HepG2 (cell line): Measurements from ENCODE around the gene TSPAN18. TPM values are rescaled to one million over a fixed set of nuclear protein-coding genes. Genes with fewer than 3 reads are reported as not detected.

ENCODE experiments used
- ATAC-seq: fragments of 200-7000 bp; cut with Tn5 transposase; 3 replicates; pipeline ENCODE4 v1.9.1; 2020; ENCODE audit warnings: mild to moderate bottlenecking, moderate library complexity
- BruUV-seq: library from RNA; stranded (reverse); fragments of 400-500 nt; replicated peaks from 2 replicates; lab custom pipeline; 2021; lab: Mats Ljungman, UMichigan
- CTCF ChIA-PET: fragments of 300-600 bp; formaldehyde crosslinking; extraction: SDS; loops from one replicate; lab custom pipeline; 2021; ENCODE audit warnings: low total read pairs, inconsistent platforms, low intra/inter-chr PET ratio; lab: Yijun Ruan, JAX
- POLR2A ChIA-PET: fragments of 350-600 bp; sonication (Branson Sonifier 250); formaldehyde crosslinking; loops from one replicate; lab custom pipeline; 2020; ENCODE audit warnings: antibody characterized with exemption, inconsistent platforms; lab: Yijun Ruan, JAX
- DNase-seq: peaks from one replicate; pipeline ENCODE4 v3.0.0-alpha.2; 2015; ENCODE audit warnings: low spot score
- FAIRE-seq: peaks from 3 replicates; lab custom pipeline; 2011; peaks lifted over from hg19 to GRCh38; lab: Jason Lieb, UNC
- H2AFZ ChIP-seq: one replicate; pipeline ENCODE4 v1.6.1; 2011; ENCODE audit warnings: low read length, inconsistent platforms
- H3K27ac ChIP-seq: fragments of 300-600 bp; 3 replicates; pipeline ENCODE4 v1.8.0; 2011; ENCODE audit warnings: mixed run types, mild to moderate bottlenecking, mixed read lengths, low read length, inconsistent platforms; ENCODE audit not compliant: insufficient read depth; ENCODE audit errors: extremely low read length
- H3K27me3 ChIP-seq, 2 experiments: fragments of 200-600 bp in 1 of 2; 2 replicates in 1 of 2; 3 replicates in 1 of 2; pipeline versions ENCODE4 v1.6.0 to v1.8.0; 2011; ENCODE audit warnings: low read length in 2 of 2, mild to moderate bottlenecking in 2 of 2, moderate library complexity in 2 of 2, inconsistent platforms in 1 of 2; ENCODE audit not compliant: insufficient read depth in 2 of 2, control insufficient read depth in 1 of 2
- H3K36me3 ChIP-seq, 2 experiments: fragments of 200-600 bp in 1 of 2; replicated peaks in 1 of 2; 2 replicates in 1 of 2; 3 replicates in 1 of 2; pipeline versions ENCODE4 v1.5.1 to v1.8.0; 2011; ENCODE audit warnings: low read length in 2 of 2, inconsistent platforms in 1 of 2; ENCODE audit not compliant: insufficient read depth in 2 of 2, control insufficient read depth in 1 of 2
- H3K4me1 ChIP-seq: 2 replicates; pipeline ENCODE4 v1.5.1; 2012; ENCODE audit warnings: low read length, inconsistent platforms; ENCODE audit not compliant: insufficient read depth
- H3K4me2 ChIP-seq: 2 replicates; pipeline ENCODE4 v1.6.0; 2011; ENCODE audit warnings: low read depth, low read length, inconsistent platforms
- H3K4me3 ChIP-seq, 3 experiments: fragments of 200-600 bp in 1 of 3; sonication (generic), shearing (Covaris generic) in 1 of 3; replicated peaks in 1 of 3; 2 replicates each; pipeline ENCODE4 v1.5.1; 2011 to 2016; ENCODE audit warnings: low read length in 3 of 3, inconsistent platforms in 2 of 3, low read depth in 2 of 3, mild to moderate bottlenecking in 2 of 3, control low read depth in 1 of 3, mixed read lengths in 1 of 3; ENCODE audit not compliant: insufficient read depth in 1 of 3
- H3K79me2 ChIP-seq: one replicate; pipeline ENCODE4 v1.6.1; 2011; ENCODE audit warnings: low read length, inconsistent platforms; ENCODE audit not compliant: insufficient read depth
- H3K9ac ChIP-seq: 2 replicates; pipeline ENCODE4 v1.6.0; 2011; ENCODE audit warnings: mild to moderate bottlenecking, low read depth, low read length, inconsistent platforms; ENCODE audit not compliant: insufficient read depth
- H3K9me3 ChIP-seq: 2 replicates; pipeline ENCODE4 v1.5.1; 2012; ENCODE audit warnings: mild to moderate bottlenecking, low read length
- H4K20me1 ChIP-seq: 2 replicates; pipeline ENCODE4 v1.6.0; 2011; ENCODE audit warnings: inconsistent platforms, mild to moderate bottlenecking, low read length, moderate library complexity; ENCODE audit not compliant: insufficient read depth
- AGO2 ChIP-seq: fragments of 200-400 bp; formaldehyde crosslinking; optimal IDR thresholded peaks from 2 replicates; pipeline ENCODE3; 2017; ENCODE audit warnings: mild to moderate bottlenecking, low read depth, low read length, moderate library complexity
- ETV6 ChIP-seq: sonication (generic); formaldehyde crosslinking; conservative IDR thresholded peaks from 2 replicates; pipeline ENCODE4 v1.4.0; 2020; ENCODE audit warnings: missing genetic modification reagents
- GATAD2A ChIP-seq: IDR thresholded peaks from 2 replicates; pipeline ENCODE4 v1.6.1; 2016
- KLF12 ChIP-seq: sonication (generic); formaldehyde crosslinking; IDR thresholded peaks from 2 replicates; pipeline ENCODE4 v1.4.0; 2020; ENCODE audit warnings: missing genetic modification reagents, borderline replicate concordance
- MED1 ChIP-seq: sonication (generic); formaldehyde crosslinking; IDR thresholded peaks from 2 replicates; pipeline ENCODE4 v1.4.0; 2020; ENCODE audit warnings: missing genetic modification reagents
- PRDM15 ChIP-seq: sonication (generic); formaldehyde crosslinking; IDR thresholded peaks from 2 replicates; pipeline ENCODE4 v1.4.0; 2020; ENCODE audit warnings: missing genetic modification reagents
- SOX5 ChIP-seq: IDR thresholded peaks from 2 replicates; pipeline ENCODE4 v1.6.1; 2016; ENCODE audit warnings: borderline replicate concordance
- TCF7 ChIP-seq: sonication (generic); IDR thresholded peaks from 2 replicates; pipeline ENCODE4 v1.6.1; 2016; ENCODE audit warnings: antibody characterized with exemption, low read depth
- TP53 ChIP-seq: sonication (generic); formaldehyde crosslinking; conservative IDR thresholded peaks from 2 replicates; pipeline ENCODE4 v1.4.0; 2020; ENCODE audit warnings: missing genetic modification reagents
- USF2 ChIP-seq, 2 experiments: sonication (generic) in 1 of 2; formaldehyde crosslinking in 1 of 2; IDR thresholded peaks; 2 replicates each; pipeline versions ENCODE4 v1.5.1 to v1.6.1; 2011 to 2020; ENCODE audit warnings: borderline replicate concordance in 1 of 2, low read depth in 1 of 2, low read length in 1 of 2, mild to moderate bottlenecking in 1 of 2, missing genetic modification reagents in 1 of 2, moderate library complexity in 1 of 2
- XBP1 ChIP-seq: sonication (generic); formaldehyde crosslinking; IDR thresholded peaks from 2 replicates; pipeline ENCODE4 v1.5.0; 2020; ENCODE audit warnings: missing genetic modification reagents
- YEATS4 ChIP-seq: sonication (generic); formaldehyde crosslinking; IDR thresholded peaks from 2 replicates; pipeline ENCODE4 v1.4.0; 2020; ENCODE audit warnings: missing genetic modification reagents, borderline replicate concordance
- ZBTB33 ChIP-seq: sonication (generic); formaldehyde crosslinking; IDR thresholded peaks from 2 replicates; pipeline ENCODE4 v1.4.0; 2020; ENCODE audit warnings: missing genetic modification reagents
- ZC3H4 ChIP-seq: sonication (generic); formaldehyde crosslinking; IDR thresholded peaks from 2 replicates; pipeline ENCODE4 v1.4.0; 2020; ENCODE audit warnings: missing genetic modification reagents, borderline replicate concordance
- ZKSCAN1 ChIP-seq: fragments of 150-350 bp; IDR thresholded peaks from 2 replicates; pipeline ENCODE4 v1.6.1; 2014; ENCODE audit warnings: low read length
- ZNF331 ChIP-seq: sonication (generic); formaldehyde crosslinking; IDR thresholded peaks from 2 replicates; pipeline ENCODE4 v1.4.0; 2020; ENCODE audit warnings: missing genetic modification reagents
- ZNF33A ChIP-seq: sonication (generic); formaldehyde crosslinking; IDR thresholded peaks from 2 replicates; pipeline ENCODE4 v1.5.1; 2020; ENCODE audit warnings: missing genetic modification reagents, mild to moderate bottlenecking, moderate library complexity, borderline replicate concordance
- WGBS: methylation state at CpG from one replicate; pipeline ENCODE4 v1.1.6; 2017; ENCODE audit warnings: low lambda C conversion rate; 5-methylcytosine and 5-hydroxymethylcytosine counted together
- in situ Hi-C: cut with HindIII; loops from 2 replicates; pipeline ENCODE4 v1.10.0; 2017; ENCODE audit warnings: low pct_unique_long_range_greater_than_20kb; ENCODE audit not compliant: extremely low pct_ligation_motif_present
- intact Hi-C: fragments of 100-400 bp; cut with micrococcal nuclease; formaldehyde crosslinking; loops from one replicate; pipeline ENCODE4 v1.10.0; 2022; ENCODE audit not compliant: unreplicated experiment
- polyA plus RNA-seq, 8 experiments: library from polyadenylated mRNA; depleted of rRNA in 3 of 8; stranded (reverse) in 7 of 8; unstranded in 1 of 8; fragments of >200 nt; fragmentation: Illumina TruSeq in 4 of 8; extraction: Trizol in 4 of 8; gene quantifications; 2 replicates each; pipeline versions ENCODE4 v1.2.1 to v1.2.3, GENCODE V29; 2011 to 2016; ENCODE audit warnings: low read depth in 4 of 8, missing spikeins in 1 of 8, mixed read lengths in 1 of 8; ENCODE audit not compliant: insufficient read depth in 1 of 8
- total RNA-seq, 5 experiments: library from RNA; depleted of rRNA; stranded (reverse); fragments of >200 nt; fragmentation: Illumina TruSeq; extraction: Trizol; gene quantifications; 2 replicates each; pipeline ENCODE4 v1.2.3, GENCODE V29; 2016; ENCODE audit warnings: low read depth in 1 of 5

The TSPAN18 gene
- total and polyA plus RNA-seq, 2 of the 13 experiments (the other 11 are each of a cell fraction or from before 2014, with no cell fraction given), result not detected

GRCh38 chr11:44784436-44784760, 57.6 kb downstream of the TSPAN18 start (continued):
- TF ChIP-seq SOX5 (CRISPR knock-in tag), result no peak
- TF ChIP-seq ZKSCAN1, result no peak
- no peak for TF ChIP-seq MED1
- no peak for TF ChIP-seq XBP1 (CRISPR knock-in tag)
- TF ChIP-seq PRDM15 (CRISPR knock-in tag), result no peak
- TF ChIP-seq YEATS4, result no peak
- TF ChIP-seq ZNF33A (CRISPR knock-in tag), result no peak
- TF ChIP-seq ZBTB33 (CRISPR knock-in tag), result no peak
- TF ChIP-seq TCF7, result no peak
- TF ChIP-seq TP53 (CRISPR knock-in tag), result no peak

GRCh38 chr11:44784851-44785250, 58.1 kb downstream of the TSPAN18 start:
- no peak overlapping the region for H3K9ac ChIP-seq
- FAIRE-seq (no peak), DNase-seq (no peak), ATAC-seq (no peak)
- no peak overlapping the region for H3K4me3 ChIP-seq
- H3K27ac ChIP-seq, result no peak overlapping the region
- POLR2A ChIA-PET, result no interaction called here
- intact Hi-C loops, result no loop called here
- H3K4me1 ChIP-seq, result no peaks in the 10 kb centered on the region
- no peak overlapping the region for H3K4me2 ChIP-seq
- no peak overlapping the region for H2AFZ ChIP-seq
- H3K36me3 ChIP-seq, result no peaks in the 10 kb centered on the region
- no peaks in the 10 kb centered on the region for H3K27me3 ChIP-seq
- no peaks in the 10 kb centered on the region for H3K79me2 ChIP-seq
- in situ Hi-C loops, result no loop called here
- 42% methylated on average over 3 of the region's 3 CpGs for WGBS
- no peaks in the 10 kb centered on the region for H3K9me3 ChIP-seq
- BruUV-seq, result no TSS peak
- CTCF ChIA-PET, result no interaction called here
- no peaks in the 10 kb centered on the region for H4K20me1 ChIP-seq
- TF ChIP-seq ZC3H4 (CRISPR knock-in tag) (no peak), KLF12 (CRISPR knock-in tag) (no peak), AGO2 (no peak), ZNF331 (CRISPR knock-in tag) (no peak), GATAD2A (CRISPR knock-in tag) (no peak), USF2 (IDR thresholded peaks at IDR 0.05; ENCODE audit: low read depth, low read length) (no peak), USF2 (CRISPR knock-in tag; IDR thresholded peaks at IDR 0.05; ENCODE audit: borderline replicate concordance) (no peak), ETV6 (CRISPR knock-in tag) (no peak)
